HG03175 (cell line): ENCODE results near the gene PDF.
"Not testable (repeated sequence)": the region's sequence is repeated elsewhere in the genome, so short reads cannot be mapped to it uniquely, and the experiment has no call there.

Experiments
- ATAC-seq: cut with Tn5 transposase; IDR thresholded peaks from one replicate; pipeline ENCODE4 v1.9.1; 2021; ENCODE audit warnings: mild to moderate bottlenecking, moderate library complexity; ENCODE audit not compliant: unreplicated experiment

PDF gene

GRCh38 chr16:69318177-69318910, 12.0 kb downstream of the PDF start:
- ATAC-seq, result no peak

GRCh38 chr16:69316595-69317034, 13.8 kb downstream of the PDF start:
- ATAC-seq, result no peak

GRCh38 chr16:69315486-69316311, 14.7 kb downstream of the PDF start:
- ATAC-seq, result no peak

- no peak for ATAC-seq
These were observed 15.9 kb downstream of the PDF start for GRCh38 chr16:69314534-69314933.

- ATAC-seq, result no peak
These were observed 16.9 kb downstream of the PDF start for GRCh38 chr16:69313469-69313868.

- ATAC-seq, result peak; percentile 45
These were observed 18.6 kb downstream of the PDF start for GRCh38 chr16:69311533-69312387.

- ATAC-seq, result peak; percentile 94
These were observed 19.5 kb downstream of the PDF start, which contains the start of gene VPS4A for GRCh38 chr16:69310653-69311532. Gene VPS4A (plus strand): TSS chr16:69311350. CDS start chr16:69311512, 162 bp downstream.

GRCh38 chr16:69309316-69309715, 21.1 kb downstream of the PDF start:
- ATAC-seq, result no peak

GRCh38 chr16:69307856-69308255, 22.5 kb downstream of the PDF start:
- ATAC-seq, result no peak

GRCh38 chr16:69307091-69307490, 23.3 kb downstream of the PDF start:
- ATAC-seq, result no peak

- no peak for ATAC-seq
These were observed 24.4 kb downstream of the PDF start for GRCh38 chr16:69306031-69306430.

GRCh38 chr16:69302301-69302700, 28.1 kb downstream of the PDF start:
- no peak for ATAC-seq

- ATAC-seq, result no peak
These were observed 28.5 kb downstream of the PDF start for GRCh38 chr16:69301861-69302260.

GRCh38 chr16:69301187-69301586, 29.2 kb downstream of the PDF start:
- ATAC-seq, result no peak

GRCh38 chr16:69298261-69298660, 32.1 kb downstream of the PDF start:
- ATAC-seq, result no peak

GRCh38 chr16:69296771-69297170, 33.6 kb downstream of the PDF start:
- not testable (repeated sequence) for ATAC-seq

GRCh38 chr16:69294051-69294450, 36.3 kb downstream of the PDF start:
- ATAC-seq, result no peak

- no peak for ATAC-seq
These were observed 37.0 kb downstream of the PDF start for GRCh38 chr16:69293401-69293800.

- not testable (repeated sequence) for ATAC-seq
These were observed 38.7 kb downstream of the PDF start for GRCh38 chr16:69291657-69292056.
